SK-N-MC (cell line): ENCODE data around the gene GMDS.

Experiments
- DNase-seq: peaks from one replicate; pipeline ENCODE4 v3.0.0-alpha.2; 2011; ENCODE audit warnings: low read depth, low spot score
- H3K27ac ChIP-seq: fragments of 200-600 bp; sonication (generic); 2 replicates; pipeline ENCODE4 v1.5.1; 2016; ENCODE audit warnings: mixed run types
- H3K36me3 ChIP-seq: fragments of 200-600 bp; sonication (generic); 2 replicates; pipeline ENCODE4 v1.6.1; 2017; ENCODE audit warnings: antibody characterized with exemption, low read length, mixed read lengths; ENCODE audit not compliant: insufficient read depth
- H3K4me3 ChIP-seq: fragments of 200-600 bp; sonication (generic); 2 replicates; pipeline ENCODE4 v1.5.1; 2016
- H3K9ac ChIP-seq: fragments of 200-600 bp; sonication (generic); 2 replicates; pipeline ENCODE4 v1.8.0; 2017; ENCODE audit warnings: mixed run types, mixed read lengths; ENCODE audit not compliant: insufficient read length
- H3K9me3 ChIP-seq: fragments of 200-600 bp; sonication (generic); 2 replicates; pipeline ENCODE4 v1.6.1; 2017; ENCODE audit warnings: low read depth, mild to moderate bottlenecking, antibody characterized with exemption, low read length, moderate library complexity, mixed read lengths
- EZH2 ChIP-seq: fragments of 200-600 bp; sonication (generic); IDR thresholded peaks from one replicate; pipeline ENCODE4 v1.6.1; 2017; ENCODE audit warnings: antibody characterized with exemption
- FOXP2 ChIP-seq: optimal IDR thresholded peaks from 2 replicates; pipeline ENCODE3; 2011; ENCODE audit warnings: mild to moderate bottlenecking, moderate library complexity; ENCODE audit not compliant: insufficient read depth; ENCODE audit errors: extremely low read length, control extremely low read depth
- POLR2AphosphoS5 ChIP-seq: IDR thresholded peaks from 2 replicates; pipeline ENCODE4 v1.6.1; 2012; ENCODE audit warnings: mild to moderate bottlenecking, low read depth, low read length, borderline replicate concordance

GMDS gene

GRCh38 chr6:2264932-2265331, 19.5 kb upstream of the GMDS start:
- no peak for DNase-seq
- Histone ChIP-seq H3K27ac (no peak overlapping the region), H3K9me3 (no peaks in the 10 kb centered on the region), H3K4me3 (no peak overlapping the region), H3K9ac (no peak overlapping the region), H3K36me3 (no peaks in the 10 kb centered on the region)
- TF ChIP-seq FOXP2, result no peak
- no peak for TF ChIP-seq POLR2AphosphoS5
- TF ChIP-seq EZH2, result no peak

- Histone ChIP-seq H3K4me3 (no peak overlapping the region), H3K9me3 (no peaks in the 10 kb centered on the region), H3K9ac (no peak overlapping the region), H3K36me3 (no peaks in the 10 kb centered on the region), H3K27ac (no peak overlapping the region)
- no peak for DNase-seq
- no peak for TF ChIP-seq EZH2
These were observed 18.5 kb upstream of the GMDS start for GRCh38 chr6:2263896-2264295.

GRCh38 chr6:2259574-2259973, 14.2 kb upstream of the GMDS start:
- no peak for DNase-seq
- no peak overlapping the region for H3K4me3 ChIP-seq
- no peak overlapping the region for H3K27ac ChIP-seq
- H3K9me3 ChIP-seq, result no peaks in the 10 kb centered on the region
- H3K9ac ChIP-seq, result no peak overlapping the region
- no peak for TF ChIP-seq EZH2
- H3K36me3 ChIP-seq, result no peaks in the 10 kb centered on the region

- H3K9me3 ChIP-seq, result no peaks in the 10 kb centered on the region
- DNase-seq, result no peak
- no peak overlapping the region for H3K27ac ChIP-seq
- H3K36me3 ChIP-seq, result no peaks in the 10 kb centered on the region
- TF ChIP-seq FOXP2, result no peak
- H3K9ac ChIP-seq, result no peak overlapping the region
- no peak overlapping the region for H3K4me3 ChIP-seq
These were observed 13.6 kb upstream of the GMDS start for GRCh38 chr6:2259002-2259494.

- DNase-seq, result no peak
- TF ChIP-seq EZH2 (no peak), FOXP2 (no peak), POLR2AphosphoS5 (no peak)
These were observed 12.7 kb upstream of the GMDS start for GRCh38 chr6:2258112-2258511.

GRCh38 chr6:2257363-2257762, 12.0 kb upstream of the GMDS start:
- H3K4me3 ChIP-seq, result no peak overlapping the region
- no peaks in the 10 kb centered on the region for H3K9me3 ChIP-seq
- no peak overlapping the region for H3K27ac ChIP-seq
- no peak for DNase-seq
- no peaks in the 10 kb centered on the region for H3K36me3 ChIP-seq
- no peak for TF ChIP-seq EZH2
- TF ChIP-seq POLR2AphosphoS5, result no peak
- TF ChIP-seq FOXP2, result no peak
- H3K9ac ChIP-seq, result no peak overlapping the region

More at GRCh38 chr6:2258112-2258511, 12.7 kb upstream of the GMDS start:
- H3K27ac ChIP-seq, result no peak overlapping the region
- H3K36me3 ChIP-seq, result no peaks in the 10 kb centered on the region
- no peaks in the 10 kb centered on the region for H3K9me3 ChIP-seq
- H3K4me3 ChIP-seq, result no peak overlapping the region
- no peak overlapping the region for H3K9ac ChIP-seq

- no peak for DNase-seq
- Histone ChIP-seq H3K27ac (no peak overlapping the region), H3K36me3 (no peaks in the 10 kb centered on the region), H3K9me3 (no peaks in the 10 kb centered on the region), H3K9ac (no peak overlapping the region), H3K4me3 (no peak overlapping the region)
- TF ChIP-seq POLR2AphosphoS5 (no peak), FOXP2 (no peak)
These were observed 9.3 kb upstream of the GMDS start for GRCh38 chr6:2254747-2255146.

- Histone ChIP-seq H3K9ac (no peak overlapping the region), H3K36me3 (no peaks in the 10 kb centered on the region), H3K9me3 (no peaks in the 10 kb centered on the region), H3K4me3 (no peak overlapping the region), H3K27ac (no peak overlapping the region)
- TF ChIP-seq POLR2AphosphoS5, result no peak
- TF ChIP-seq FOXP2, result no peak
- TF ChIP-seq EZH2, result no peak
- no peak for DNase-seq
These were observed 3.7 kb upstream of the GMDS start for GRCh38 chr6:2249126-2249525.

GRCh38 chr6:2247664-2248063, 2.3 kb upstream of the GMDS start:
- no peak for TF ChIP-seq EZH2
- no peak for TF ChIP-seq POLR2AphosphoS5
- no peak for TF ChIP-seq FOXP2
- no peak overlapping the region for H3K4me3 ChIP-seq
- no peak overlapping the region for H3K27ac ChIP-seq
- no peak overlapping the region for H3K9ac ChIP-seq
- no peaks in the 10 kb centered on the region for H3K36me3 ChIP-seq
- no peaks in the 10 kb centered on the region for H3K9me3 ChIP-seq
- DNase-seq, result no peak
